Naive thymus-derived CD4-positive, alpha-beta T cell (primary cell): Measurements from ENCODE around the gene CNTN5. TPM values are rescaled to one million over a fixed set of nuclear protein-coding genes. Genes with fewer than 3 reads are reported as not detected.

Experiments
- ATAC-seq: fragments of 150-1000 bp; cut with Tn5 transposase; 2 replicates; pipeline ENCODE4 v1.10.0; 2021; ENCODE audit warnings: mild to moderate bottlenecking, moderate library complexity
- CTCF ChIA-PET: fragments of 350-600 bp; sonication (Branson Sonifier 250); formaldehyde crosslinking; loops from one replicate; lab custom pipeline; 2021; ENCODE audit warnings: antibody characterized with exemption; lab: Charles Lee
- POLR2A ChIA-PET: fragments of 350-600 bp; sonication (Branson Sonifier 250); formaldehyde crosslinking; loops from one replicate; lab custom pipeline; 2021; ENCODE audit warnings: antibody characterized with exemption, inconsistent platforms; lab: Charles Lee
- DNase-seq, 9 donors: peaks; one replicate each; pipeline versions ENCODE4 v3.0.0 to v3.0.0-alpha.2; 2020 to 2022; ENCODE audit warnings: mixed read lengths in 1 of 9
- H3K27ac ChIP-seq: one replicate; pipeline ENCODE4 v1.7.0; 2013; ENCODE audit warnings: mild to moderate bottlenecking, low read depth, low read length, moderate library complexity
- H3K27me3 ChIP-seq, 2 donors: one replicate each; pipeline ENCODE4 v1.7.0; 2013; ENCODE audit warnings: low read length in 2 of 2, mild to moderate bottlenecking in 2 of 2, moderate library complexity in 2 of 2; ENCODE audit not compliant: control insufficient read depth in 2 of 2, insufficient read depth in 2 of 2
- H3K36me3 ChIP-seq, 3 experiments: 1 replicate in 2 of 3; 2 replicates in 1 of 3; pipeline ENCODE4 v1.7.0; 2013; ENCODE audit warnings: low read length in 3 of 3, mild to moderate bottlenecking in 3 of 3, moderate library complexity in 1 of 3; ENCODE audit not compliant: insufficient read depth in 3 of 3, control insufficient read depth in 2 of 3
- H3K4me1 ChIP-seq, 2 donors: one replicate each; pipeline ENCODE4 v1.7.0; 2013; ENCODE audit warnings: low read length in 2 of 2, mild to moderate bottlenecking in 2 of 2, moderate library complexity in 1 of 2; ENCODE audit not compliant: control insufficient read depth in 2 of 2, insufficient read depth in 2 of 2
- H3K4me3 ChIP-seq: 2 replicates; pipeline ENCODE4 v1.7.0; 2013; ENCODE audit warnings: mild to moderate bottlenecking, low read length
- H3K9me3 ChIP-seq, 3 experiments: 1 replicate in 2 of 3; 2 replicates in 1 of 3; pipeline ENCODE4 v1.7.0; 2013; ENCODE audit warnings: low read length in 3 of 3; ENCODE audit not compliant: control insufficient read depth in 2 of 3
- H3K27ac Mint-ChIP-seq, 9 donors: one replicate each; pipeline ENCODE4 v1.8.0; 2020 to 2022; ENCODE audit warnings: mixed read lengths in 9 of 9, mild to moderate bottlenecking in 8 of 9, moderate library complexity in 5 of 9, inconsistent platforms in 2 of 9
- H3K27me3 Mint-ChIP-seq, 5 donors: one replicate each; pipeline ENCODE4 v1.8.0; 2021 to 2022; ENCODE audit warnings: mixed read lengths in 5 of 5, mild to moderate bottlenecking in 1 of 5
- H3K36me3 Mint-ChIP-seq, 5 donors: one replicate each; pipeline ENCODE4 v1.8.0; 2020 to 2022; ENCODE audit warnings: mixed read lengths in 5 of 5, mild to moderate bottlenecking in 3 of 5, inconsistent platforms in 1 of 5
- H3K4me1 Mint-ChIP-seq, 7 donors: one replicate each; pipeline ENCODE4 v1.8.0; 2020 to 2022; ENCODE audit warnings: mixed read lengths in 7 of 7, mild to moderate bottlenecking in 3 of 7, inconsistent platforms in 1 of 7
- H3K4me3 Mint-ChIP-seq, 10 donors: one replicate each; pipeline ENCODE4 v1.8.0; 2020 to 2022; ENCODE audit warnings: mild to moderate bottlenecking in 10 of 10, mixed read lengths in 10 of 10, moderate library complexity in 6 of 10, inconsistent platforms in 2 of 10
- H3K9me3 Mint-ChIP-seq, 11 donors: one replicate each; pipeline ENCODE4 v1.8.0; 2020 to 2022; ENCODE audit warnings: mixed read lengths in 11 of 11, mild to moderate bottlenecking in 4 of 11, inconsistent platforms in 1 of 11, moderate library complexity in 1 of 11
- intact Hi-C, 2 donors: fragments of 100-400 bp; cut with micrococcal nuclease; formaldehyde crosslinking; loops; one replicate each; pipeline ENCODE4 v1.15.1; 2023
- polyA plus RNA-seq, 2 donors: library from polyadenylated mRNA; unstranded; fragments of 300-500 nt; fragmentation: Illumina TruSeq; gene quantifications; one replicate each; pipeline ENCODE4 v1.2.3, GENCODE V29; 2021
- total RNA-seq, 6 experiments: library from RNA in 5 of 6; stranded (reverse) in 5 of 6; gene quantifications; 1 replicate in 5 of 6; 2 replicates in 1 of 6; pipeline ENCODE4 v1.2.3 and lab custom pipeline; 2021 to 2026

Gene CNTN5
- total and polyA plus RNA-seq, 7 experiments from 2014 or later, result not detected

DNA sequence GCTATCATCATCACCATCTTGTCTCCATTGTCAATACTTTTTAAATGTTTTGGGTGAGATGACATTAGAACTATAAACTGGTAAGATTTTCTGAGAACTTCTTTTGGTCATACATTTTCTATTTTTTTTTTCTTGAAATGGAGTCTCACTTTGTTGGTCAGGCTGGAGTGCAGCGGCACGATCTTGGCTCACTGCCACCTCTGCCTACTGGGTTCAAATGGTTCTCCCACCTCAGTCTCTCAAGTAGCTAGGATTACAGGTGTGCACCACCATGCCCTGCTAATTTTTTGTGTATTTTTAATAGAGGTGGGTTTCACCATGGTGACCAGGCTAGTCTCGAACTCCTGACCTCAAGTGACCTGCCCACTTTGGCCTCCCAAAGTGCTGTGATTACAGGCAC, 880.4 kb downstream of the CNTN5 start:
- no peak for ATAC-seq
- Mint-ChIP-seq H3K4me1 (no peaks in the 10 kb centered on the region), H3K9me3 (peaks cover 0 to 49% (median 14%) of the 10 kb centered on the region in 11 donors), H3K4me3 (no peak overlapping the region), H3K27ac (no peak overlapping the region), H3K27me3 (no peaks in the 10 kb centered on the region), H3K36me3 (peaks cover 0 to 5% (median 0%) of the 10 kb centered on the region in 5 donors)
- Histone ChIP-seq H3K4me3 (no peak overlapping the region), H3K27ac (no peak overlapping the region), H3K36me3 (no peaks in the 10 kb centered on the region), H3K27me3 (no peaks in the 10 kb centered on the region), H3K9me3 (no peaks in the 10 kb centered on the region), H3K4me1 (no peaks in the 10 kb centered on the region)
- no peak for DNase-seq
- POLR2A ChIA-PET, result no interaction called here
- intact Hi-C loops, result no loop called here
- CTCF ChIA-PET, result no interaction called here

DNA sequence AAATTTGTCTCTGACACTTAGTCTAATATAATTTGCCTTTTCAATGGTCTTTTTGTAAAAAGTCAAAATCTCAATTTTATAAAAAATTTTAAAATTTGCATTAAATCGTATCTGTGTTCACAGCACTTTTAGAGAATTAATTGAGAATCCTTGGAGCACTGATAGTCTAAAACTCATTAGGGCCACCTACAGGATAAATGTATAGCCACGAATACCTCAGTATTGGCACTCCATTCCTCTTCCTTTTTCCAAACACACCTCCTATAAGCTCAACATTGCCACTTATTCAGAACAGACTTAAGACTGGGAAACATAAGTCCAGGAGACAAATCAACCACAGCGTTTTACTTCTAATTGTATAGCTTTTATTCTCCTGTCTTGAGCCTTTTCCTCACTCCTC, 890.4 kb downstream of the CNTN5 start:
- no peak overlapping the region for H3K4me3 ChIP-seq
- ATAC-seq, result no peak
- Mint-ChIP-seq H3K4me1 (no peaks in the 10 kb centered on the region), H3K4me3 (no peak overlapping the region), H3K9me3 (peaks cover 0 to 18% (median 8%) of the 10 kb centered on the region in 11 donors), H3K27ac (no peak overlapping the region), H3K27me3 (no peaks in the 10 kb centered on the region), H3K36me3 (peaks cover 0 to 5% (median 0%) of the 10 kb centered on the region in 5 donors)
- no peaks in the 10 kb centered on the region for H3K9me3 ChIP-seq
- no peak for DNase-seq
- no peaks in the 10 kb centered on the region for H3K27me3 ChIP-seq
- no peaks in the 10 kb centered on the region for H3K36me3 ChIP-seq
- H3K4me1 ChIP-seq, result no peaks in the 10 kb centered on the region
- POLR2A ChIA-PET, result no interaction called here
- CTCF ChIA-PET, result no interaction called here
- no peak overlapping the region for H3K27ac ChIP-seq
- intact Hi-C loops, result no loop called here

DNA sequence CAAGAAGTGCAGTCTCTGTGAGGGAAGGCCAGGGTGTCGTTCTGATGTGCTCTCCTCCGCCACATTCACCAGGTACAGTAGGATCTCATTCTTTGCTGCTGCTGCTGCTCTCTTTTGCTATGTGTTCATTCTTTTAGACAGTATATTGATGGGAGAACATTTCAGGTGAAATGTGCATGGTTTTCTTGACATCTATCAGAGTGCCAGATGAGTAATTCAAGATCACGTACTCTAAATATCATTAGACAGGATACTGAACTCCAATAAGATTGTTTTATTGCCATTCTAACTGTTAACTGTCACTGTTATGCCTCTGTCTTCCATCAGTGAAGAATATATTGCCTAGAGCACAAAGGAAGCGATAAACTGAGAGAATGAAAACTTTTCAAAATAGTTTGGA, 895.3 kb downstream of the CNTN5 start:
- Mint-ChIP-seq H3K27me3 (no peaks in the 10 kb centered on the region), H3K36me3 (no peaks in the 10 kb centered on the region), H3K4me3 (no peak overlapping the region), H3K27ac (no peak overlapping the region), H3K4me1 (no peaks in the 10 kb centered on the region), H3K9me3 (peaks cover 0 to 43% (median 14%) of the 10 kb centered on the region in 11 donors)
- no peaks in the 10 kb centered on the region for H3K27me3 ChIP-seq
- H3K4me3 ChIP-seq, result no peak overlapping the region
- POLR2A ChIA-PET, result no interaction called here
- no peaks in the 10 kb centered on the region for H3K36me3 ChIP-seq
- H3K9me3 ChIP-seq, result no peaks in the 10 kb centered on the region
- no peak for ATAC-seq
- intact Hi-C loops, result no loop called here
- H3K27ac ChIP-seq, result no peak overlapping the region
- CTCF ChIA-PET, result no interaction called here
- DNase-seq, result no peak
- H3K4me1 ChIP-seq, result no peaks in the 10 kb centered on the region

DNA sequence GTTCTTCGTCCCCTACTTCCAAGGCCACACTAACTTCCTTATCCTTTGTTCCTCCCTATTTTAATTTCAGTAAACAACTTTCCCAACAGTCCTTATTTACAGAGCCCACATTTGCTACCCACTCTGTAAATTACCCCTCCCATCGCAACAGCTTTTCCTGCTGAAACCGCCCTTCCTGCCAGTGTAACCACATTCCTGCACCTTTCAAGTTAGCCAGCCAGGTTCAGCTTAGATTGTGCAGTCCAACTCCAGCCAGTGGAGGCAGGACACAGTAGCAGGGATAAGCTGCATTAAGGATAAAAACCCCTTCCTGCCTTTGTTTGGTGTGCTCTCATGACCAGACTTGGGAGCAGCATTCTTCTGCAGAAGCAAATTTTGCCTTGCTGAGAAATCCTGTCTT, 898.0 kb downstream of the CNTN5 start:
- Mint-ChIP-seq H3K4me1 (no peaks in the 10 kb centered on the region), H3K27me3 (no peaks in the 10 kb centered on the region), H3K9me3 (peaks cover 2 to 47% (median 19%) of the 10 kb centered on the region in 11 donors), H3K4me3 (no peak overlapping the region), H3K27ac (no peak overlapping the region), H3K36me3 (no peaks in the 10 kb centered on the region)
- DNase-seq (no peak), ATAC-seq (no peak)
- intact Hi-C loops, result no loop called here
- no peaks in the 10 kb centered on the region for H3K27me3 ChIP-seq
- ChIA-PET POLR2A (no interaction called here), CTCF (no interaction called here)
- no peak overlapping the region for H3K4me3 ChIP-seq
- no peaks in the 10 kb centered on the region for H3K4me1 ChIP-seq
- H3K9me3 ChIP-seq, result no peaks in the 10 kb centered on the region
- H3K36me3 ChIP-seq, result no peaks in the 10 kb centered on the region
- no peak overlapping the region for H3K27ac ChIP-seq

DNA sequence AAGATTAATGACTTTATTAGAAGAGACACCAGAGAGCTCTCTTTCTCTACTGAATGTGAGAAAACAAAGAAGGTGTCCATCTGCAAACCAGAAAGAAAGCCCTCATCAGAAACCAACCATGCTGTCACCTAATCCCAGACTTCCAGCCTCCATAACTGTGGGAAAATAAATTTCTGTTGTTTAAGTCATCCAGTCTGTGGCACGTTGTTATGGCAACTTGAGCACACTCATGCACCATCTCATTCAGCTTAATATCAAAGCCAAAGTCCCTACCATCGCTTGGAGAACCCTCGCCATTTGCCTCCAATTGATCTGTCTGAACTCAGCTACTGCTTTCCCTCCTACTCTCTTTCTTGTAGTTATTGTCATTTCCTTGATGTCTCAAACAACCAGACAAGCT, 900.2 kb downstream of the CNTN5 start:
- Mint-ChIP-seq H3K4me1 (no peaks in the 10 kb centered on the region), H3K27me3 (no peaks in the 10 kb centered on the region), H3K27ac (no peak overlapping the region), H3K9me3 (peaks cover 2 to 47% (median 19%) of the 10 kb centered on the region in 11 donors), H3K4me3 (no peak overlapping the region), H3K36me3 (no peaks in the 10 kb centered on the region)
- H3K27ac ChIP-seq, result no peak overlapping the region
- no peak for DNase-seq
- no peaks in the 10 kb centered on the region for H3K36me3 ChIP-seq
- ATAC-seq, result no peak
- intact Hi-C loops, result no loop called here
- H3K27me3 ChIP-seq, result no peaks in the 10 kb centered on the region
- H3K4me3 ChIP-seq, result no peak overlapping the region
- no peaks in the 10 kb centered on the region for H3K9me3 ChIP-seq
- ChIA-PET POLR2A (no interaction called here), CTCF (no interaction called here)
- H3K4me1 ChIP-seq, result no peaks in the 10 kb centered on the region

DNA sequence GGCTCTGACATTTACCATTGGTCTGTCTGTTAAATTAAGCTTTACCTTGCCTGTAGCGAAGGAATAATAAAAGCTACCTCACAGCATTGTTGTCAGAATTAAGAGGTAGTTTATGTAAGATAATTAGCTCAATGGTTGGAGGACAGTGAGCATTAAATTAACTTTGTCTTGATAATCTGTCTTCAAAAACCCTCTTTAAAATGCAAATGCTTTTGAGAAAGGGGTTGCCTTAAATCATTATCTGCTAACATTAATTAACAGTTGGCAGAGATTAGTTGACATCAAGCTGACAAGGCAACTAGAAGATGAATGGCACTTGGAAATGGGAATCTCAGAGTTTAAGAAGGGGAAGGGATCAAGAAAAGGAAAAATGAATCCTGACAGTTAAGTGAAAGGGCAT, 905.2 kb downstream of the CNTN5 start:
- H3K36me3 Mint-ChIP-seq, result peaks cover 0 to 5% (median 0%) of the 10 kb centered on the region in 5 donors
- Histone ChIP-seq H3K36me3 (no peaks in the 10 kb centered on the region), H3K27ac (no peak overlapping the region), H3K4me3 (no peak overlapping the region), H3K4me1 (no peaks in the 10 kb centered on the region), H3K27me3 (no peaks in the 10 kb centered on the region), H3K9me3 (no peaks in the 10 kb centered on the region)
- ATAC-seq (no peak), DNase-seq (no peak)
- POLR2A ChIA-PET, result no interaction called here
- no peak overlapping the region for H3K27ac Mint-ChIP-seq
- H3K27me3 Mint-ChIP-seq, result no peaks in the 10 kb centered on the region
- CTCF ChIA-PET, result no interaction called here
- no peak overlapping the region for H3K4me3 Mint-ChIP-seq
- intact Hi-C loops, result no loop called here
- H3K4me1 Mint-ChIP-seq, result no peaks in the 10 kb centered on the region
- peaks cover 0 to 34% (median 18%) of the 10 kb centered on the region in 11 donors for H3K9me3 Mint-ChIP-seq

DNA sequence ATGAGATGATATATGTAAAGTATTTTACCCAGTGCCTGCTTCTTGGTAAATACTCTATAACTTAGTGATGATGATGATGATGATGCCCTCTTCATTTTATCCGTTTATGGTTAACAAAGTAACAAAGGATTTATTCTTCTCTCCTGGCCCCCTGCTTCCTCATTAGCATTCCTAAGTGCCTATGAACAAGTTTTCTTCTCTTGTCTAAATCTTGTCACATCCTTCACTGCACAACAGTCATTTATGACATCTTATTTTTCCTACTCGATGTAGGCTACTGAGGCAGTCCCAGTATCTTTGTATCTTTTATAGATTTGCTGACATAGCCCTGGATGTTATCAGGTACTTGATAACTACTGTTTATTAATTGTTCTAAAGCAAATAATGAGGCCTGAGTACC, 911.9 kb downstream of the CNTN5 start:
- no peaks in the 10 kb centered on the region for H3K4me1 ChIP-seq
- no peaks in the 10 kb centered on the region for H3K27me3 ChIP-seq
- ATAC-seq (no peak), DNase-seq (no peak)
- no peaks in the 10 kb centered on the region for H3K4me1 Mint-ChIP-seq
- no peaks in the 10 kb centered on the region for H3K27me3 Mint-ChIP-seq
- H3K4me3 ChIP-seq, result no peak overlapping the region
- peaks cover 2 to 34% (median 11%) of the 10 kb centered on the region in 11 donors for H3K9me3 Mint-ChIP-seq
- H3K9me3 ChIP-seq, result peaks cover 0 to 6% (median 0%) of the 10 kb centered on the region in 3 experiments
- no peak overlapping the region for H3K27ac Mint-ChIP-seq
- peaks cover 0 to 5% (median 0%) of the 10 kb centered on the region in 5 donors for H3K36me3 Mint-ChIP-seq
- no peak overlapping the region for H3K4me3 Mint-ChIP-seq
- H3K27ac ChIP-seq, result no peak overlapping the region
- CTCF ChIA-PET, result no interaction called here
- H3K36me3 ChIP-seq, result no peaks in the 10 kb centered on the region
- intact Hi-C loops, result no loop called here
- POLR2A ChIA-PET, result no interaction called here
